Activated CD4-positive, alpha-beta T cell treated with anti-CD3 and anti-CD28 coated beads for 1 hour (primary cell): ENCODE results near the gene MEF2A.

ENCODE experiments used
- DNase-seq: peaks from one replicate; pipeline ENCODE4 v3.0.0-alpha.2; 2020

Gene MEF2A

GRCh38 chr15:99706557-99707303, 140.9 kb downstream of the MEF2A start:
- DNase-seq, result no peak

GRCh38 chr15:99707473-99708270, 141.9 kb downstream of the MEF2A start:
- no peak for DNase-seq

- no peak for DNase-seq
These were observed 142.8 kb downstream of the MEF2A start for GRCh38 chr15:99708563-99708962.

- DNase-seq, result no peak
These were observed 143.6 kb downstream of the MEF2A start for GRCh38 chr15:99709243-99709986.

- DNase-seq, result no peak
These were observed 145.8 kb downstream of the MEF2A start for GRCh38 chr15:99711625-99712024.

- no peak for DNase-seq
These were observed 146.6 kb downstream of the MEF2A start for GRCh38 chr15:99712415-99712814.

GRCh38 chr15:99716540-99717095, 150.8 kb downstream of the MEF2A start:
- DNase-seq, result no peak

GRCh38 chr15:99717161-99718009, 151.6 kb downstream of the MEF2A start:
- no peak for DNase-seq

- DNase-seq, result no peak
These were observed 152.6 kb downstream of the MEF2A start for GRCh38 chr15:99718421-99718820.

GRCh38 chr15:99719096-99719541, 153.3 kb downstream of the MEF2A start:
- no peak for DNase-seq

- DNase-seq, result no peak
These were observed 154.7 kb downstream of the MEF2A start for GRCh38 chr15:99720533-99720932.

GRCh38 chr15:99721104-99721778, 155.5 kb downstream of the MEF2A start:
- no peak for DNase-seq

GRCh38 chr15:99721896-99722295, 156.1 kb downstream of the MEF2A start:
- no peak for DNase-seq

GRCh38 chr15:99722406-99722805, 156.6 kb downstream of the MEF2A start:
- DNase-seq, result no peak

GRCh38 chr15:99726333-99726732, 160.5 kb downstream of the MEF2A start:
- DNase-seq, result no peak

GRCh38 chr15:99727330-99727729, 161.5 kb downstream of the MEF2A start:
- no peak for DNase-seq

- no peak for DNase-seq
These were observed 161.9 kb downstream of the MEF2A start for GRCh38 chr15:99727733-99728132.

GRCh38 chr15:99728916-99729315, 163.1 kb downstream of the MEF2A start:
- DNase-seq, result no peak

- no peak for DNase-seq
These were observed 163.5 kb downstream of the MEF2A start for GRCh38 chr15:99729327-99729726.

- no peak for DNase-seq
These were observed 164.1 kb downstream of the MEF2A start for GRCh38 chr15:99729920-99730319.

GRCh38 chr15:99731336-99732123, 165.7 kb downstream of the MEF2A start:
- DNase-seq, result no peak
